SK-N-SH (cell line): Measurements from ENCODE around the gene ACADL. TPM values are rescaled to one million over a fixed set of nuclear protein-coding genes. Genes with fewer than 3 reads are reported as not detected.

Experiments used
- CTCF ChIA-PET: fragments of 300-600, 350-600 bp; formaldehyde crosslinking; extraction: SDS; loops from one replicate; lab custom pipeline; 2021; lab: Yijun Ruan, JAX
- POLR2A ChIA-PET: fragments of 350-600 bp; sonication (Branson Sonifier 250); formaldehyde crosslinking; extraction: SDS; loops from one replicate; lab custom pipeline; 2020; ENCODE audit warnings: antibody characterized with exemption, inconsistent platforms; lab: Yijun Ruan, JAX
- DNase-seq: peaks from one replicate; pipeline ENCODE4 v3.0.0; 2012
- H2AFZ ChIP-seq: fragments of 200-600 bp; sonication (generic); 2 replicates; pipeline ENCODE4 v1.8.1; 2016; ENCODE audit warnings: antibody characterized with exemption, mild to moderate bottlenecking, low read depth
- H3F3A ChIP-seq: fragments of 200-600 bp; sonication (generic); replicated peaks from 2 replicates; pipeline ENCODE3; 2016; ENCODE audit warnings: antibody characterized with exemption, mild to moderate bottlenecking; ENCODE audit not compliant: insufficient read depth
- H3K27ac ChIP-seq, 2 experiments: fragments of 200-500 bp in 1 of 2; fragments of 200-600 bp in 1 of 2; sonication (Bioruptor generic) in 1 of 2; sonication (generic), shearing (Covaris generic) in 1 of 2; 2 replicates each; pipeline versions ENCODE4 v1.5.1 to v1.6.1; 2014 to 2016; ENCODE audit warnings: low read depth in 2 of 2, inconsistent platforms in 1 of 2, low read length in 1 of 2, mild to moderate bottlenecking in 1 of 2, mixed read lengths in 1 of 2
- H3K27me3 ChIP-seq: fragments of 200-600 bp; sonication (generic), shearing (Covaris generic); 2 replicates; pipeline ENCODE4 v1.6.1; 2016; ENCODE audit warnings: mixed run types; ENCODE audit not compliant: insufficient read depth
- H3K36me3 ChIP-seq, 2 experiments: fragments of 200-500 bp in 1 of 2; fragments of 200-600 bp in 1 of 2; sonication (Bioruptor generic) in 1 of 2; sonication (generic) in 1 of 2; replicated peaks in 1 of 2; 2 replicates each; pipeline versions ENCODE3 to v1.5.1; 2014 to 2016; ENCODE audit warnings: low read length in 1 of 2, mild to moderate bottlenecking in 1 of 2; ENCODE audit not compliant: insufficient read depth in 2 of 2, control insufficient read depth in 1 of 2
- H3K4me1 ChIP-seq, 2 experiments: fragments of 200-500 bp in 1 of 2; fragments of 200-600 bp in 1 of 2; sonication (Bioruptor generic) in 1 of 2; sonication (generic), shearing (Covaris generic) in 1 of 2; 2 replicates each; pipeline versions ENCODE4 v1.5.1 to v1.6.1; 2014 to 2016; ENCODE audit warnings: low read depth in 1 of 2, low read length in 1 of 2, mixed run types in 1 of 2; ENCODE audit not compliant: insufficient read depth in 2 of 2, control insufficient read depth in 1 of 2
- H3K4me2 ChIP-seq: fragments of 200-600 bp; sonication (generic), shearing (Covaris generic); 2 replicates; pipeline ENCODE4 v1.6.1; 2017; ENCODE audit warnings: mixed run types
- H3K4me3 ChIP-seq, 2 experiments: fragments of 200-500 bp in 1 of 2; fragments of 200-600 bp in 1 of 2; sonication (Bioruptor generic) in 1 of 2; sonication (generic), shearing (Covaris generic) in 1 of 2; 2 replicates each; pipeline versions ENCODE4 v1.5.1 to v1.8.1; 2014 to 2016; ENCODE audit warnings: low read depth in 2 of 2, inconsistent platforms in 1 of 2, low read length in 1 of 2, mild to moderate bottlenecking in 1 of 2, mixed read lengths in 1 of 2, moderate library complexity in 1 of 2
- H3K79me2 ChIP-seq: fragments of 200-600 bp; sonication (generic); 2 replicates; pipeline ENCODE4 v1.8.1; 2017; ENCODE audit warnings: mild to moderate bottlenecking; ENCODE audit not compliant: insufficient read depth
- H3K9ac ChIP-seq: fragments of 200-600 bp; sonication (generic); 2 replicates; pipeline ENCODE4 v1.6.1; 2017; ENCODE audit warnings: mixed run types
- H3K9me2 ChIP-seq: fragments of 200-600 bp; sonication (generic); 2 replicates; pipeline ENCODE4 v1.6.1; 2017; ENCODE audit warnings: mixed run types
- H3K9me3 ChIP-seq: fragments of 200-600 bp; sonication (generic); 2 replicates; pipeline ENCODE4 v1.6.1; 2017; ENCODE audit warnings: mixed run types, mild to moderate bottlenecking, moderate library complexity
- H4K20me1 ChIP-seq: fragments of 200-600 bp; sonication (generic); 2 replicates; pipeline ENCODE4 v1.6.1; 2017; ENCODE audit warnings: mild to moderate bottlenecking, mixed run types; ENCODE audit not compliant: insufficient read depth
- ELF1 ChIP-seq: IDR thresholded peaks from 2 replicates; pipeline ENCODE4 v1.4.0; 2012
- FOXM1 ChIP-seq: IDR thresholded peaks from 2 replicates; pipeline ENCODE4 v1.4.0; 2012; ENCODE audit warnings: low read depth, mild to moderate bottlenecking
- GABPA ChIP-seq: IDR thresholded peaks from 2 replicates; pipeline ENCODE4 v1.4.0; 2012; ENCODE audit warnings: low read depth, mild to moderate bottlenecking
- GATA2 ChIP-seq: sonication (generic); formaldehyde crosslinking; IDR thresholded peaks from 2 replicates; pipeline ENCODE4 v1.5.0; 2020; ENCODE audit warnings: mild to moderate bottlenecking, missing genetic modification reagents
- NFIC ChIP-seq: IDR thresholded peaks from 2 replicates; pipeline ENCODE4 v1.4.0; 2012; ENCODE audit warnings: borderline replicate concordance
- NRF1 ChIP-seq: IDR thresholded peaks from 2 replicates; pipeline ENCODE4 v1.6.1; 2012; ENCODE audit warnings: low read depth, mild to moderate bottlenecking, low read length
- RCOR1 ChIP-seq: fragments of 150-350 bp; IDR thresholded peaks from 2 replicates; pipeline ENCODE4 v1.6.1; 2017; ENCODE audit warnings: antibody characterized with exemption, low read length
- SIN3A ChIP-seq: IDR thresholded peaks from 2 replicates; pipeline ENCODE4 v1.6.1; 2012; ENCODE audit warnings: low read depth, mild to moderate bottlenecking, low read length, moderate library complexity, borderline replicate concordance
- TAF1 ChIP-seq: IDR thresholded peaks from 2 replicates; pipeline ENCODE4 v1.6.1; 2012; ENCODE audit warnings: low read depth, mild to moderate bottlenecking, low read length, moderate library complexity, borderline replicate concordance
- TCF12 ChIP-seq: IDR thresholded peaks from 2 replicates; pipeline ENCODE4 v1.4.0; 2012
- TEAD4 ChIP-seq: IDR thresholded peaks from 2 replicates; pipeline ENCODE4 v1.4.0; 2012; ENCODE audit warnings: mild to moderate bottlenecking, borderline replicate concordance; ENCODE audit not compliant: insufficient read depth
- polyA plus RNA-seq, 3 experiments: library from polyadenylated mRNA; depleted of rRNA; stranded (reverse); fragments of >200 nt; gene quantifications; 2 replicates each; pipeline ENCODE4 v1.2.3, GENCODE V29; 2012
- small RNA-seq, 7 experiments: library from RNA; depleted of rRNA; stranded (forward); fragments of <200 nt; gene quantifications; one replicate each; pipeline ENCODE3, GENCODE V24; 2012
- TF ChIP-seq, protein P1 (sequence below): IDR thresholded peaks from 2 replicates; pipeline ENCODE4; 2012
- TF ChIP-seq, protein P2 (sequence below): fragments of 150-350 bp; IDR thresholded peaks from 2 replicates; pipeline ENCODE4 v1.6.1; 2016; ENCODE audit warnings: mild to moderate bottlenecking, low read depth, low read length
- TF ChIP-seq, protein P3 (sequence below): fragments of 150-350 bp; IDR thresholded peaks from 2 replicates; pipeline ENCODE4 v1.6.1; 2017; ENCODE audit warnings: antibody characterized with exemption, low read length, low read depth, borderline replicate concordance
- TF ChIP-seq, protein P4 (sequence below): IDR thresholded peaks from 2 replicates; pipeline ENCODE4 v1.4.0; 2012; ENCODE audit warnings: low read depth, borderline replicate concordance

The ACADL gene
- polyA plus RNA-seq, 1 of the 3 experiments (the other 2 are of a cell fraction): not detected

DNA sequence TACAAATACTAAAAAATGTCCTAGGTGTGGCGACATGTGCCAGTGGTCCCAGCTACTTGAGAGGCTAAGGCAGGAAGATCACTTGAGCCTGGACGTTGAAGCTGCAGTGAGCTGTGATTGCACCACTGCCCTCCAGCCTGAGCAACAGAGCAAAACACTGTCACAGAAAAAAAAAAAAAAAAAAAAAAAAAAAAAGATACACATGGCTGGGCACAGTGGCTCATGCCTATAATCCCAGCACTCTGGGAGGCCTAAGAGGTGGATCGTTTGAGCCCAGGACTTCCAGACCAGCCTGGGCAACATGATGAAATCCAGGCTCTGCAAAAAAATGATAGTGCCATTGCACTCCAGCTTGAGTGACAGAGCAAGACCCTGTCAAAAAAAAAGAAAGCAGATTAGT, 67.7 kb downstream of the ACADL start (continued):
- TF ChIP-seq, protein P1, sequence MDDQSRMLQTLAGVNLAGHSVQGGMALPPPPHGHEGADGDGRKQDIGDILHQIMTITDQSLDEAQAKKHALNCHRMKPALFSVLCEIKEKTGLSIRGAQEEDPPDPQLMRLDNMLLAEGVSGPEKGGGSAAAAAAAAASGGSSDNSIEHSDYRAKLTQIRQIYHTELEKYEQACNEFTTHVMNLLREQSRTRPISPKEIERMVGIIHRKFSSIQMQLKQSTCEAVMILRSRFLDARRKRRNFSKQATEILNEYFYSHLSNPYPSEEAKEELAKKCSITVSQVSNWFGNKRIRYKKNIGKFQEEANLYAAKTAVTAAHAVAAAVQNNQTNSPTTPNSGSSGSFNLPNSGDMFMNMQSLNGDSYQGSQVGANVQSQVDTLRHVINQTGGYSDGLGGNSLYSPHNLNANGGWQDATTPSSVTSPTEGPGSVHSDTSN: no peak

DNA sequence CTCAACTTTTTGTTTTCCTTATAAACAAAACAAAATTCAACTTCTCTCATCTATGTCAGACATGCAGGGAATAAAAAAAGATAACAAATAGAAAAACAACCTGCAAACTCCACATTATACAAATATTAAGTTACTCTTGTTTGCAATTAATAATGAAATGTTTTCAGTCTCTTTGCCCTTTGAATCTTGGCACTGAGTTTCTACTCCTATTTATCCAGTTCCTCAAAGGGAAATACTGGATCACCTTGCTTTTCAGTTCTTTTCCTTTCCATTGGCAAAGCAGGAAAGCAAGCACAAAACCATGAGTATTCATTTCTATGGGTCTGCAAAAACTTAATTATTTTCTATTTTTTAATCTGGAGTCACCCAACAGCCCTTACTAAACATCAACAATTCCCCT, 77.6 kb downstream of the ACADL start:
- TF ChIP-seq GABPA: no peak
- no peak for TF ChIP-seq TAF1
- TF ChIP-seq NFIC: no peak
- no peak for TF ChIP-seq TEAD4
- no peak for TF ChIP-seq ELF1
- TF ChIP-seq GATA2 (CRISPR knock-in tag): no peak
- TF ChIP-seq, protein P2, sequence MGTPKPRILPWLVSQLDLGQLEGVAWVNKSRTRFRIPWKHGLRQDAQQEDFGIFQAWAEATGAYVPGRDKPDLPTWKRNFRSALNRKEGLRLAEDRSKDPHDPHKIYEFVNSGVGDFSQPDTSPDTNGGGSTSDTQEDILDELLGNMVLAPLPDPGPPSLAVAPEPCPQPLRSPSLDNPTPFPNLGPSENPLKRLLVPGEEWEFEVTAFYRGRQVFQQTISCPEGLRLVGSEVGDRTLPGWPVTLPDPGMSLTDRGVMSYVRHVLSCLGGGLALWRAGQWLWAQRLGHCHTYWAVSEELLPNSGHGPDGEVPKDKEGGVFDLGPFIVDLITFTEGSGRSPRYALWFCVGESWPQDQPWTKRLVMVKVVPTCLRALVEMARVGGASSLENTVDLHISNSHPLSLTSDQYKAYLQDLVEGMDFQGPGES: no peak
- TF ChIP-seq, protein P1: no peak
- TF ChIP-seq, protein P3, sequence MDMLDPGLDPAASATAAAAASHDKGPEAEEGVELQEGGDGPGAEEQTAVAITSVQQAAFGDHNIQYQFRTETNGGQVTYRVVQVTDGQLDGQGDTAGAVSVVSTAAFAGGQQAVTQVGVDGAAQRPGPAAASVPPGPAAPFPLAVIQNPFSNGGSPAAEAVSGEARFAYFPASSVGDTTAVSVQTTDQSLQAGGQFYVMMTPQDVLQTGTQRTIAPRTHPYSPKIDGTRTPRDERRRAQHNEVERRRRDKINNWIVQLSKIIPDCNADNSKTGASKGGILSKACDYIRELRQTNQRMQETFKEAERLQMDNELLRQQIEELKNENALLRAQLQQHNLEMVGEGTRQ: no peak
- TF ChIP-seq SIN3A: no peak
- TF ChIP-seq NRF1: no peak
- no peak for TF ChIP-seq TCF12
- no peak for TF ChIP-seq RCOR1
- TF ChIP-seq FOXM1: no peak
- TF ChIP-seq, protein P4, sequence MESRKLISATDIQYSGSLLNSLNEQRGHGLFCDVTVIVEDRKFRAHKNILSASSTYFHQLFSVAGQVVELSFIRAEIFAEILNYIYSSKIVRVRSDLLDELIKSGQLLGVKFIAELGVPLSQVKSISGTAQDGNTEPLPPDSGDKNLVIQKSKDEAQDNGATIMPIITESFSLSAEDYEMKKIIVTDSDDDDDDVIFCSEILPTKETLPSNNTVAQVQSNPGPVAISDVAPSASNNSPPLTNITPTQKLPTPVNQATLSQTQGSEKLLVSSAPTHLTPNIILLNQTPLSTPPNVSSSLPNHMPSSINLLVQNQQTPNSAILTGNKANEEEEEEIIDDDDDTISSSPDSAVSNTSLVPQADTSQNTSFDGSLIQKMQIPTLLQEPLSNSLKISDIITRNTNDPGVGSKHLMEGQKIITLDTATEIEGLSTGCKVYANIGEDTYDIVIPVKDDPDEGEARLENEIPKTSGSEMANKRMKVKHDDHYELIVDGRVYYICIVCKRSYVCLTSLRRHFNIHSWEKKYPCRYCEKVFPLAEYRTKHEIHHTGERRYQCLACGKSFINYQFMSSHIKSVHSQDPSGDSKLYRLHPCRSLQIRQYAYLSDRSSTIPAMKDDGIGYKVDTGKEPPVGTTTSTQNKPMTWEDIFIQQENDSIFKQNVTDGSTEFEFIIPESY: no peak
- CTCF ChIA-PET: interaction anchor here (0.9 kb wide), 1 partner anchor 51 kb away, joined by 3 read pairs; no protein-coding TSS in a partner anchor

More for the DNA sequence above, 77.6 kb downstream of the ACADL start:
- Histone ChIP-seq H3K9me3 (no peaks in the 10 kb centered on the region), H3K9ac (no peak overlapping the region), H3F3A (no peaks in the 10 kb centered on the region), H3K4me1 (no peaks in the 10 kb centered on the region; a peak in 1 of 4 replicates), H3K4me3 (no peak overlapping the region), H3K9me2 (no peaks in the 10 kb centered on the region), H3K36me3 (peaks cover 20 to 33% of the 10 kb centered on the region in 2 experiments), H3K4me2 (no peak overlapping the region), H3K79me2 (no peaks in the 10 kb centered on the region; the same call in 1 of the 2 replicates), H3K27me3 (no peaks in the 10 kb centered on the region), H3K27ac (no peak overlapping the region), H2AFZ (no peak overlapping the region), H4K20me1 (no peaks in the 10 kb centered on the region)
- POLR2A ChIA-PET: no interaction called here
- no peak for DNase-seq

Small RNA genes within 50 kb of the gene (small RNA-seq; reads per million reads assigned to genes)
- 0 reads per million in 7 experiments for gene RF00019

Other genes starting within 250 kb of the ACADL start
- gene RPE, start 222.8 kb downstream of the ACADL start, polyA plus RNA-seq (2012; rRNA removed): 62.9 and 86.6 TPM in 2 replicates
- gene KANSL1L, start 54.0 kb downstream of the ACADL start, polyA plus RNA-seq (2012; rRNA removed): 5.5 and 7.9 TPM in 2 replicates
- not detected in 2 replicates for gene MYL1, start 89.7 kb upstream of the ACADL start, polyA plus RNA-seq (2012; rRNA removed)